Stimulated activated naive CD4-positive, alpha-beta T cell treated with Interleukin-2 at 50 U/mL for 16 hours (primary cell): Measurements from ENCODE around the gene MSTO1.
"Not testable (repeated sequence)": the region's sequence is repeated elsewhere in the genome, so short reads cannot be mapped to it uniquely, and the experiment has no call there.

Source experiments
- DNase-seq: peaks from one replicate; lab custom pipeline; 2025; lab: John Stamatoyannopoulos, UW

Gene MSTO1

DNA sequence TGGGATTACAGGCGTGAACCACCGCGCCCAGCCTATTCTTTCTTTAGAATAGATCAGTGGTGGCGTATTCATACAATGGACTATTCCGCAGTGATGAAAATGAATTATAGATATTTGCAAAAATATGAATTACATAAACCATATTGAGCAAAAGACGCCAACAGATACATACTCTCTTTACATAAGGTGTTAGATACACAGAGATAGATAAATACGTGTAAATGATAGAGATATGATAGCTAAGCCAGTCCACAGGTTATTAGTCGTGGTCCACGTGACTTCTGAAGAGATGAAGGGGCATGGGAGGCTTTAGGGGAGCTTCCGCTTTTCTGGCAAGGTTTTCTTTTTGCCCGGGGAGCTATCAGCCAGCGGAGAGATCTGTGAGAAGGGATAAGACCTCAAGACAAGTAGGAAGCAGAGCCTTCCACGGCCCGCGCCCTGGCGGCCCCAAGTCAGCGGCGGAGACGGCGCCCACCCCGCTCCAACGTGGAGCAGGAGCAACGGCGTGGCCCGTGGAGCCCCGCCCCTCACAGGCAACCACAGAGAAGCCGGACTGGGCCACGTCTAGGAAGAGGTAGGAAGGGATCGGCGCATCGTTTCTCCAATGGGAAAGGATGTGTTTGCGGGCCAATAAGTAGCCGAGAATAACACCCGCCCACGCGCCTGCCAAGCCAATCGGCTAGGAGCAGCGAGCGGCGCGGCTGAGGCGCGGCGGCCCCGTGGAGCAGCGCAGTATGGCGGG, at the start of gene MSTO1:
Gene MSTO1 (plus strand): TSS at position 704 of the 742 bp plus-strand sequence. CDS start 31 bp downstream, at position 735.
- peak; percentile 98 for DNase-seq

GRCh38 chr1:155561779-155562580, 48.0 kb upstream of the MSTO1 start:
- DNase-seq = peak; percentile 71

GRCh38 chr1:155562581-155563376, 47.2 kb upstream of the MSTO1 start, which contains the start of gene ASH1L:
Gene ASH1L (minus strand): TSS chr1:155562803. CDS start chr1:155521519, 41,284 bp downstream.
- DNase-seq = peak; percentile 94

GRCh38 chr1:155563377-155564022, 46.5 kb upstream of the MSTO1 start:
- not testable (repeated sequence) for DNase-seq

- DNase-seq = no peak
Observed at GRCh38 chr1:155569988-155570592, 39.9 kb upstream of the MSTO1 start.

DNA sequence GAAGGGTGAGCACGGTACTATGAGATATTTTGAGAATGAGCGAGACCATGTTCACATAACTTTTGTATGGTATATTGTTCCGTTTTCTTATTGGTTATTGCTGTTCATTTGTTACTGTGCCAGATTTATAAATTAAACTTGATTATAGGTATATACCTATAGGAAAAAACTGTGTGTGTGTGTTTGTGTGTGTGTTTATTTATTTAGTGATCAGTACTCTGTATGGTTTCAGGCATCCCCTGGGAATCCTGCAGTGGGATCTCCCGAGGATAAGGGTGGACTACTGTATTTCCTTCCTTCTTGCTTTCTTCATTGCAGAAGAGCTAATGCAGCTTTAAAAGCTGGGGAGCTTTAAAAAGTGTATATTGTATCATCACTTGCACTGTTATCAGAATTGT, 39.4 kb upstream of the MSTO1 start:
- no peak for DNase-seq

DNA sequence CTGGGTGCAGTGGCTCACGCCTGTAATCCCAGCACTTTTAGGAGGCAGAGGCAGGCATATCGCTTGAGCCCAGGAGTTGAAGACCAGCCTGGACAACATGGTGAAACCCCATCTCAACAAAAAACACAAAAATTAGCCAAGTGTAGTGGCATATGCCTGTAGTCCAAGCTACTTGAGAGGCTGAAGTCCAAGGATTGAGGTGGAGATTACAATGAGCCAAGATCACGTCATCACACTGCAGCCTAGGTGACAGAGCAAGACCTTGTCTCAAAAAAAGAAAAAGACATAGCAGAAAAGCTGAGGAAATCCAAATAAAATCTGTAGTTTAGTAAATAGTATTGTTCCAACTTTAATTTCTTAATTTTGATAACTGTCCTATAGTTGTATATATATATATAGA, 35.9 kb upstream of the MSTO1 start:
- no peak for DNase-seq

- DNase-seq = not testable (repeated sequence)
Observed at GRCh38 chr1:155575608-155576007, 34.4 kb upstream of the MSTO1 start.

GRCh38 chr1:155583846-155584245, 26.2 kb upstream of the MSTO1 start:
- not testable (repeated sequence) for DNase-seq

GRCh38 chr1:155589282-155589681, 20.7 kb upstream of the MSTO1 start:
- DNase-seq = not testable (repeated sequence)

GRCh38 chr1:155590516-155591247, 19.3 kb upstream of the MSTO1 start:
- not testable (repeated sequence) for DNase-seq

DNA sequence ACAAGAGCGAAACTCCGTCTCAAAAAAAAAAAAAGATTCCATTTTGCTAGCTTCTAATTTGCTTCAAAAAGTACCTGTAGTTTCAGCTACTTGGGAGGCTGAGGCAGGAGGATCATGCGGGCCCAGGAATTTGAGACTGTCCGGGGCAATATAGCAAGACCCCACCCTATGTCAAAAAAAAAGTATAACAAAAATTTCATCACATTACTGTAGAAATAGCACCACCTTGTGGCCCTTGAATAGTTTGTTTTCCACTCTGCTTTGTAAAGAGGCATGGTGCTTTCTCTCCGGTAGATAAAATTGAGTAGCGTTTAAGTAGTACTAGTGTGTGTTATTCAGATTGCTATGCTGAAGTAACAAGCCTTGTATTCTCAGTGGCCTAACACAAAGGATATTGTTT, 18.2 kb upstream of the MSTO1 start:
- no peak for DNase-seq

DNA sequence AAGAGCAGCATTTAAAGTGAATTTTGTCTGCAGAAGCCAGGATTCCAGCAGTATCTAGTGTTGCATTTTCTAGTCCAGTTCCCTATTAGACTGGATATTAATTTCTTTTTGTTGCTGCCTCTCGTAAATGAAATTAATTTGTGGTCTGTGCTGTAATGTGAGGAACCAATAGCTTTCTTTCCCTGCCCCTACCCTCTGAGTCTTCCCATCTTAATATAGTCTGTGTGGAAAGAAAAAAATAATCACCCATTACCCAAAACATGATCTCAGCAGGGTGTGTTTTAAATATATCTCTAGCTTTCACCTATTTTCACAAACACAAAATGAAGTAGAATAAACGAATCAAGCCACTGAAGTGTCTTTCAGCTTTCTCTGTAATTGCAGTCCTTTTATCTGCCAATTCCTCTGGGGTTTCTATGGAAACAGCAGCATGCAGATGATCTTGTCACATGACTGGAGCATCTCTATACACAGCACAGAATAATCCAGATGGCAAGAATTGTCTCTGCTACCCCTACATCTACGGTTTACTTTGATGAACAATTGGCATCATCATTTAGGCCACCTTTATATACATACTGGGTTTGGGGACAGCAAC, 14.0 kb upstream of the MSTO1 start:
- DNase-seq = not testable (repeated sequence)

DNA sequence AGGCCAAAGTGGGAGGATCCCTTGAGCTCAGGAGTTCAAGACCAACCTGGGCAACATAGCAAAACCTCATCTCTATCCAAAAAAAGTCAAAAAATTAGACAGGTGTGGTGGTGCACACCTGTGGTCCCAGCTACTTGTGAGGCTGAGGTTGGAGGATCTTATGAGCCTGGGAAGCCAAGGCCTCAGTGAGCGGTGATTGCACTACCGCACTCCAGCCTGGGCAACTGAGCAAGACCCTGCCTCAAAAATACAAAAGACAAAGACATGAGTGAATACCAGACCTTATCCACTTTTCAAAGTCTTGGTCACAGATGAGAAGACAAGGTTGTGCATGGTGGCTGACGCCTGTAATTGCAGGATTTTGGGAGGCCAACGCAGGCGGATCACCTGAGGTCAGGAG, 13.2 kb upstream of the MSTO1 start:
- DNase-seq = no peak

GRCh38 chr1:155598842-155599331, 11.1 kb upstream of the MSTO1 start:
- DNase-seq = no peak

GRCh38 chr1:155599828-155600572, 10.0 kb upstream of the MSTO1 start:
- not testable (repeated sequence) for DNase-seq

- no peak for DNase-seq
Observed at GRCh38 chr1:155607708-155608107, 2.3 kb upstream of the MSTO1 start.

DNA sequence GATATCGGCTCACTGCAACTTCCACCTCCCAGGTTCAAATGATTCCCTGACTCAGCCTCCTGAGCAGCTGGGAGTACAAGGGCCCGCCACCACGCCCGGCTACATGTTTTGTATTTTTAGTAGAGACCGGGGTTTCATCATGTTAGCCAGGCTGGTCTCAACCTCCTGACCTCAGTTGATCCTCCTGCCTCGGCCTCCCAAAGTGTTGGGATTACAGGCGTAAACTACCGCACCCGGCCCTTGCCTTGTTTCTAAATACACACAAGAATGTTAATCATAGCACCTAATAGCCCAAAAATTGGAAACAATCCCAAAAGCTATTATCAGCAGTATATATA, 1.2 kb upstream of the MSTO1 start:
- no peak for DNase-seq

- not testable (repeated sequence) for DNase-seq
Observed at GRCh38 chr1:155610257-155610647, 234 bp downstream of the MSTO1 start.
